ENCODE measurements around the gene KISS1R. TPM values are rescaled to one million over a fixed set of nuclear protein-coding genes. Genes with fewer than 3 reads are reported as not detected.

The KISS1R gene
- total and polyA plus RNA-seq, 2 donors (not counting 1 experiment from before 2014, with no cell fraction given), result not detected

DNA sequence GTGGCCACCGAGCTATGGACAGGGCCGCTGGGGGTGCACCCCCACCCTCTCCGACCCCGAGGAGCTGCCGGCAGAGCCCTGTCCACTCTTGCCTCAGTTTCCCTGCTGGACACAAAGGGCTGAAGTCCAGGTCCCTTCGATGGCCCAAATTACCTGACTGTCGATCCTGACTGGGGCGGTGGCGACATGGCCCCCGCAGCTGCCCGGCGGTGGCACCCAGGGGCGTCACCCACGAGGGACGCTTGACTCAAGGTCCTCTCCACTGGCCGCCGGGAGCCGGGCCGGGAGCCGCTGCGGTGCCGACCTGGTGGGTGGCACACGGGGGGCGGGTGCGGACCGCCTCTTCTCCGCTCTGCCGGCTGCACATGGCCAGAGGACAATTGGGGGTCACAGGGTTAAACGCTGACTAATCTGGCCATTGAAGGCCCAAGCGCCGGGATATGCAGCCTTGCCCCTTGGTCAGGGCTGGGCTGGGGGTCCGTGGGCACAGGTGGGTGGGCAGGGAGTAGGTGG, 25.1 kb downstream of the KISS1R start:
- Histone ChIP-seq H3K36me3 (ENCODE audit: control insufficient read depth, insufficient read depth, low read length) (peaks cover 4% of the 10 kb centered on the region), H3K9me3 (ENCODE audit: control insufficient read depth, insufficient read depth, low read depth, low read length) (no peaks in the 10 kb centered on the region), H3K27ac (ENCODE audit: insufficient read depth, low read length) (no peak overlapping the region), H2AFZ (ENCODE audit: low read length) (no peak overlapping the region), H3K4me3 (replicated peaks in 1 of 4; ENCODE audit: control extremely low read depth in 1 of 4, insufficient read depth in 1 of 4, low read depth in 3 of 4, low read length in 4 of 4) (no peak overlapping the region), H4K20me1 (ENCODE audit: control insufficient read depth, extremely low read depth, insufficient read depth, low read length) (no peaks in the 10 kb centered on the region), H3K4me1 (ENCODE audit: control insufficient read depth, extremely low read depth, insufficient read depth, low read length) (peaks cover 16% of the 10 kb centered on the region), H3K27me3 (ENCODE audit: control insufficient read depth, insufficient read depth, low read length) (no peaks in the 10 kb centered on the region), H3K4me2 (ENCODE audit: extremely low read depth, insufficient read depth, low read length) (no peak overlapping the region), H3K9ac (ENCODE audit: insufficient read depth, low read length) (no peak overlapping the region), H3K79me2 (ENCODE audit: control insufficient read depth, insufficient read depth, low read length) (peaks cover 67% of the 10 kb centered on the region)
- TF ChIP-seq CTCF (conservative IDR thresholded peaks at IDR 0.05 in 1 of 2, IDR thresholded peaks at IDR 0.05 in 1 of 2; ENCODE audit: low read depth in 1 of 2, low read length in 2 of 2) (no peak), EZH2 (IDR thresholded peaks at IDR 0.05; ENCODE audit: low read length, missing control alignments) (no peak)
- DNase-seq (ENCODE audit: low read depth in 2 of 2), result no peak

DNA sequence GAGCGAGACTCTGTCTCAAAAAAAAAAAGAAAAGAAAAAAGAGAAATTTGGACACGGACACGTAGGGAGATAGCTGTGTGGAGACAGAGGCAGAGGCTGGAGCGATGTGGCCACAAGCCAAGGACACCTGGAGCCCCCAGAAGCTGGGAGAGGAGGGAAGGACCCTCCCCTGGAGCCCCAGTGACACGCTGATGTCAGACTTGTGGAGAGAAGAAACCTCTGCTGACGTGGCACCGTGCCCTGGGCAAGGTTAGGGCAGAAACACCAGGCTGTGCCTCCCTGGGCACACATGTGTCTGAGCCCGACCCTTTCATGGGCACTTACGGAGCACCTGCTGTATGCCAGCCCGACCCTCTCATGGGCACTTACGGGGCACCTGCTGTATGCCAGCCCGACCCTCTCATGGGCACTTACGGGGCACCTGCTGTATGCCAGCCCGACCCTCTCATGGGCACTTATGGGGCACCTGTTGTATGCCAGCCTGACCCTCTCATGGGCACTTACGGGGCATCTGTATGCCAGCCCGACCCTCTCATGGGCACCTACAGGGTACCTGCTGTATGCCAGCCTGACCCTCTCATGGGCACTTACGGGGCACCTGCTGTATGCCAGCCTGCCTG, 26.5 kb downstream of the KISS1R start:
- Histone ChIP-seq H3K4me2 (ENCODE audit: extremely low read depth, insufficient read depth, low read length) (no peak overlapping the region), H2AFZ (ENCODE audit: low read length) (no peak overlapping the region), H4K20me1 (ENCODE audit: control insufficient read depth, extremely low read depth, insufficient read depth, low read length) (no peaks in the 10 kb centered on the region), H3K4me3 (replicated peaks in 1 of 4; ENCODE audit: control extremely low read depth in 1 of 4, insufficient read depth in 1 of 4, low read depth in 3 of 4, low read length in 4 of 4) (no peak overlapping the region), H3K27ac (ENCODE audit: insufficient read depth, low read length) (no peak overlapping the region), H3K9ac (ENCODE audit: insufficient read depth, low read length) (no peak overlapping the region), H3K36me3 (ENCODE audit: control insufficient read depth, insufficient read depth, low read length) (peaks cover 10% of the 10 kb centered on the region), H3K27me3 (ENCODE audit: control insufficient read depth, insufficient read depth, low read length) (no peaks in the 10 kb centered on the region), H3K79me2 (ENCODE audit: control insufficient read depth, insufficient read depth, low read length) (peaks cover 59% of the 10 kb centered on the region), H3K4me1 (ENCODE audit: control insufficient read depth, extremely low read depth, insufficient read depth, low read length) (peaks cover 16% of the 10 kb centered on the region), H3K9me3 (ENCODE audit: control insufficient read depth, insufficient read depth, low read depth, low read length) (no peaks in the 10 kb centered on the region)
- TF ChIP-seq EZH2 (IDR thresholded peaks at IDR 0.05; ENCODE audit: low read length, missing control alignments) (no peak), CTCF (conservative IDR thresholded peaks at IDR 0.05 in 1 of 2, IDR thresholded peaks at IDR 0.05 in 1 of 2; ENCODE audit: low read depth in 1 of 2, low read length in 2 of 2) (no peak)
- DNase-seq (ENCODE audit: low read depth in 2 of 2), result no peak

GRCh38 chr19:944171-944567, 27.0 kb downstream of the KISS1R start:
- Histone ChIP-seq H3K4me2 (ENCODE audit: extremely low read depth, insufficient read depth, low read length) (no peak overlapping the region), H3K27me3 (ENCODE audit: control insufficient read depth, insufficient read depth, low read length) (no peaks in the 10 kb centered on the region), H4K20me1 (ENCODE audit: control insufficient read depth, extremely low read depth, insufficient read depth, low read length) (no peaks in the 10 kb centered on the region), H3K9ac (ENCODE audit: insufficient read depth, low read length) (no peak overlapping the region), H3K27ac (ENCODE audit: insufficient read depth, low read length) (no peak overlapping the region), H3K79me2 (ENCODE audit: control insufficient read depth, insufficient read depth, low read length) (peaks cover 58% of the 10 kb centered on the region), H2AFZ (ENCODE audit: low read length) (no peak overlapping the region), H3K4me3 (replicated peaks in 1 of 4; ENCODE audit: control extremely low read depth in 1 of 4, insufficient read depth in 1 of 4, low read depth in 3 of 4, low read length in 4 of 4) (no peak overlapping the region), H3K4me1 (ENCODE audit: control insufficient read depth, extremely low read depth, insufficient read depth, low read length) (peaks cover 16% of the 10 kb centered on the region), H3K9me3 (ENCODE audit: control insufficient read depth, insufficient read depth, low read depth, low read length) (no peaks in the 10 kb centered on the region), H3K36me3 (ENCODE audit: control insufficient read depth, insufficient read depth, low read length) (peaks cover 10% of the 10 kb centered on the region)
- no peak for TF ChIP-seq CTCF (conservative IDR thresholded peaks at IDR 0.05 in 1 of 2, IDR thresholded peaks at IDR 0.05 in 1 of 2; ENCODE audit: low read depth in 1 of 2, low read length in 2 of 2)
- TF ChIP-seq EZH2 (IDR thresholded peaks at IDR 0.05; ENCODE audit: low read length, missing control alignments), result no peak
- DNase-seq (ENCODE audit: low read depth in 2 of 2), result no peak

Data from fibroblast of lung (primary cell).